SK-N-DZ (cell line): Measurements from ENCODE around the gene SEMA5B.

Experiments
- DNase-seq: peaks from one replicate; pipeline ENCODE4 v3.0.0-alpha.2; 2015; ENCODE audit warnings: low spot score

The SEMA5B gene

GRCh38 chr3:122926811-122927210, 100.8 kb downstream of the SEMA5B start:
- no peak for DNase-seq

- no peak for DNase-seq
Observed at GRCh38 chr3:122926322-122926721, 101.2 kb downstream of the SEMA5B start.

GRCh38 chr3:122925756-122926155, 101.8 kb downstream of the SEMA5B start:
- DNase-seq: no peak

DNA sequence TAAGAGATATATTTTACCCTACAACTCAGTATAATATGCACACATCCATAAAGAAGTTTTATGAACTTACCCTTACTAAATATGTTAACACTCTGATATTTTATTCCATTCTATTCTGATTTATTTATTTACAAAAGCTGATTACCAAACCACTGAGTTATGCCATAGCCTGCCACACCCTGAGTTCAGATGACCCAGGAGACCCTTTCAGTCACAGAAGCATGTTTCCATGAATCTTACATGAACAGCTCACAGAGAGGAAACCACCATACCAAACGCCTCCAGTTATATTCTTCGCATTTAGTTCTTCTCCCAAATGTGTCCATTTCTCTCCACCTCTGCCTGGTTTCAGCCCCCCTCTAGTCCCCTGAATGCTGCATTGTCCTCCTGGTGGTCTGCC, 103.5 kb downstream of the SEMA5B start:
- DNase-seq: no peak

GRCh38 chr3:122923611-122924010, 104.0 kb downstream of the SEMA5B start:
- DNase-seq: no peak

- DNase-seq: no peak
Observed at GRCh38 chr3:122921791-122922651, 105.5 kb downstream of the SEMA5B start.

DNA sequence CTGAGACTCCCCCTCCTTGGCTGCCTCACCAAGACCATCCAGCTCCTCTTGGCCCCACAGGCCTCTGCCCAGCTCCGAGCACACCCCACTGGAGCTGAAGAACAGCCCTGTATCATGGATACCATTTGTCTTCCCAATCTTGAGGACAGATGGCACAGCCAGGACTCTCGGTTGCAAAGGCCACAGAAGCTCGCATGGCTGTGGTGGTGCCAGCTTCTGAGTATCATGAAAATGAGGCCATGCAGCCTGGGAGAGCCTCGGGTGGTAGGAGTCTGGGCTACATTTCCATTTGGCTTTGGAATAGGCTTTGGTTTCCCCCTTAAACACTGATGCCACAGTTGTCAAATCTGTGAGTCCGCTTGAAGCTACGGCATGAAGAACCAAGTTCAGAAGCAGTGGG, 106.6 kb downstream of the SEMA5B start:
- no peak for DNase-seq

DNA sequence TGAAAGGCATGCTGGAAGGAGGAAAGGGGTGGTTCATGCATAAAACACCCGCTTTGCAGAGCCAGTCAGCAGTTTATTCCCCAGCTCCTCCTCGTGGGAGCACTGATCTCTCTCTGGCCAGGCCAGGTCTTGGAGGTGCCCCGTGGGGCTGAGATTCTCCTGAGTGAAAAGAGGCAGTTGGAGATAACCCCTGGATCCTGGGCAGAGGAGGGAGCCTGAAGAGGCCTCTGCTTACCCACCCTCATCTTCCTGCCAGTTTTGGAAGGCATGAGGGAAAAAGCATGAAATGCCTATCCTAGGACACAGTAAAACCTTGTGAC, 108.3 kb downstream of the SEMA5B start:
- DNase-seq: no peak

GRCh38 chr3:122918576-122919290, 108.8 kb downstream of the SEMA5B start:
- DNase-seq: no peak

- no peak for DNase-seq
Observed at GRCh38 chr3:122917412-122917811, 110.2 kb downstream of the SEMA5B start.

DNA sequence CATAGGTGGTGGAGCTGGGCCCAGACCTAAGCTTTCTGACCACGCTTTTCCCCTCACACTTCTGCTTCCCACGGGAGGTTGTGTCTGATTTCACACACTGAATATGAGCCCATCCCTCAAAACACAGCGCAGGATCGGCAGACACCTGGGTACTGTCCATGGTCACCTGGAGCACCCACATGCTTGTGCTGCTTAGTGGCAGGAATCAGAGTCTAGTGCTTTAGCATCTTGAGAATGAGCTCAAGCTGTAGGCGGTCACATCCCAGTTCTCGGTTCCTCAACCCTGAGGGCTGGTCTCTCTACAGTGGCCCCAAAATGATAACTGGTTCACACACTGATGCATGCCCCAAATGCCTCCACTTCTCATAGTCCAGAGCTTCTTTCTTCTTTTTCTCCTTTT, 111.0 kb downstream of the SEMA5B start:
- no peak for DNase-seq

DNA sequence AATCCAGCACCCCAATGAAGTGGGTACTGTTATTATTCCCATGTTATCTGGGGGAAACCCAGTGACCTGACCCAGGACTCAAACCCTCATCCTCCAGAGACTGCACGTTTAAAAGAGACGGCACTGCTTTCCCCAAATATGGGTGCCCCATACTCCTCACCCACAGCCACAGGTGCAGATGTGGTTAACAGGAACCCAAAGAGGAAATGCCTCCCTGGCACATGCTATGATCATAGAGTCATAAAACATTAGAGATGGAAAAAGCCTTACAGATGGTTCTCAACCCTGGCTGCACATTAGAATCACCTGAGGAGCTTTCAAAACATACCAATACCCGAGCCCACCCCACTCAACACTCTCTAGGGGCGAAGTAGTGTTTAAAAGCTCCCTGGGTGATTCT, 111.5 kb downstream of the SEMA5B start:
- no peak for DNase-seq

GRCh38 chr3:122915300-122916055, 112.1 kb downstream of the SEMA5B start:
- DNase-seq: no peak

DNA sequence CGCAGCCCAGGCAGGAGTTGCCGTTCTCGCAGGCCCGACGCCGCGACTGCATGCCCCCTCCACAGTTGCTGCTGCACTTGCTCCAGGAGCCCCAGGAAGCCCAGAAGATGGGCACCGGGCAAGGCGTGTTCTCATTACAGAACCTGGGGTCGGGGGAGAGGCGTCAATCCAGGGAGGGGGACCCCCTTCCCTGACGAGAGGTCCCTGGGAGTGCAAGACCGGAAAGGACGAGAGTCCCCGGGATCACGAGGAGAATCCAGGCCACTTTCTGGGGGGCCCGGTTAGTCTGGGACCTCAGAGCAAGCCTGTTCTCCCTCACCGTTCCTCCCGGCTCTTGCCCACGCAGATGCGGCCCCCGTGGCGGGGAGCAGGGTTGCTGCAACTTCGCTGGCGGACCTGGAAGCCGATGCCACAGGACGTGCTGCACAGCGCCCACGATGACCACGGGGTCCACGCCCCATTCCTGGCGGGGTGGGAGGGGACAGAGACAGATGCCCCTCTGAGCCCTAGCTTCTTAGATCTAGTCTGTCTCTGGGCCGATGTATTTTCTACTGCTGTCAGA, 113.9 kb downstream of the SEMA5B start:
- no peak for DNase-seq

- no peak for DNase-seq
Observed at GRCh38 chr3:122912772-122913538, 114.6 kb downstream of the SEMA5B start.

DNA sequence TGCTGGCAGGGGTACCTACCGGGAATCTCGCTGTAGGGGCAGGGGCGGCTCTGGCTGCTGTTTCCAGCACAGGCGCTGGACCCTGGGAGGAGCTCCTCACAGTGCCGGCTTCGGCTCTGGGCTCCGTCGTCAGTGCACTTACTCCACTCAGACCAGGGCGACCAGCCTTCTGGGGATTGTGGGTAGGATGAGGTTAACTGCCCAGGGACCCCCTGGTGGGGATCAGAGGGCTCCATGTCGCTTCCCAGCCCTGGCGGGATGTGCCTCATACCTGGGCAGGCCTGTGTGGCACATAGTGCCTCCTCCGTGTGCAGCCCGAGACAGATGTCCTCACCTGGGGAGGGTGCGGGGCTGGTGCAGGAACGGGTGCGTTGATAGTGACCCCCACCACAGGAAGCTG, 115.7 kb downstream of the SEMA5B start:
- DNase-seq: no peak

DNA sequence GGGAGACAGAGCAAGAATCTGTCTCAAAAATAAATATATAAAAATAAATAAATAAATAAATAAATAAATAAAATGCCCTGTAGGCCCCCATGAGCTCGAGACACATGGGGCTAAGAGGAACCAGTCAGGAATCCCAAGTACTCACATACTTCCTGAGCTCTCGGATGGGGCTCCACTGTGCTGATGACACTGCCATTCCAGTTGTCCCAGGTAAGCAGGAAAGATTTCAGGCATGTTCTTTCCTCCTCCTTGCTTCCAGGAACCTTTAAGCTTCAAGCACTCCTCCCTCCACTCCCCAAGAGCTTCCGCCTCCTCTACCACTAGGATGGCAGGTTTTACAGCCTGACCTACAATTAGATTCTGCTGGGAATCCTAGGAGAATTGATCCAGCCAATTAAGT, 119.3 kb downstream of the SEMA5B start:
- DNase-seq: no peak

DNA sequence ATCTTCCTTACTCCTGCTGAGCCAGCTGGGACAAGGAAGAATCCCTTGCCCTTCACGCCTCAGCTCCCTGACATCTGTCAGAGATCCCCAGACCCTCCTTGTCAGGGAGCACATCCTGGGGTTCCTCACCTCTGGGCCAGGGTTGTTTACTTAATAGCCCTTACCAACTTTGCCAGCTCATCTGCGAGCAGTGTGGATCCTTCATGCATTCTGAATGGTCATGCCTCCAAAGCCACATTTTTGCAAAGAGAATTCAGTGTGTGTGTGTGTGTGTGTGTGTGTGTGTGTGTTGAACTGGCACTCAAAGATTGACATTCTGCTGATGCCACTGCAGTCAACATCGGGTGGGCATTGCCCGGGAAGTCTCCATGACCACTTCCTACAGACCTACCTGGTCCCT, 120.1 kb downstream of the SEMA5B start:
- no peak for DNase-seq

GRCh38 chr3:122903171-122903570, 124.4 kb downstream of the SEMA5B start:
- DNase-seq: peak; percentile 28

DNA sequence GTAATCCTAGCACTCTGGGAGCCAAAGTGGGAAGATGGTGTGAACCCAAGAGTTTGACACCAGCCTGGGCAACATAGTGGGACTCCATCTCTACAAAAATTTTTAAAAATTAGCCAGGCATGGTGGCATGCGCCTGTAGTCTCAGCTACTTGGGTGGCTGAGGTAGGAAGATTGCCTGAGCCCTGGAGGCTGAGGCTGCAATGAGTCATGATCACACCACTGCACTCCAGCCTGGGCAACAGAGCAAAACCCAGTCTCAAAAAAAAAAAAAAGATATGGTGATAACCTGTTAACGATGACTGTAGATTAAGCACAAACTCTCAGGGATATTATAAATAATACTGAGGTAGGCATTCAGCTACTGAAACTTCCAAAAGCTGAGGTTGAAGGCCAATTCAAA, 125.2 kb downstream of the SEMA5B start:
- no peak for DNase-seq

GRCh38 chr3:122898298-122898697, 129.3 kb downstream of the SEMA5B start:
- no peak for DNase-seq
